GM19455 (cell line): ENCODE data around the gene FAM221A.
"Not testable (repeated sequence)": the region's sequence is repeated elsewhere in the genome, so short reads cannot be mapped to it uniquely, and the experiment has no call there.

Experiments
- ATAC-seq: cut with Tn5 transposase; IDR thresholded peaks from one replicate; pipeline ENCODE4 v1.9.1; 2021; ENCODE audit not compliant: unreplicated experiment

The FAM221A gene, protein sequence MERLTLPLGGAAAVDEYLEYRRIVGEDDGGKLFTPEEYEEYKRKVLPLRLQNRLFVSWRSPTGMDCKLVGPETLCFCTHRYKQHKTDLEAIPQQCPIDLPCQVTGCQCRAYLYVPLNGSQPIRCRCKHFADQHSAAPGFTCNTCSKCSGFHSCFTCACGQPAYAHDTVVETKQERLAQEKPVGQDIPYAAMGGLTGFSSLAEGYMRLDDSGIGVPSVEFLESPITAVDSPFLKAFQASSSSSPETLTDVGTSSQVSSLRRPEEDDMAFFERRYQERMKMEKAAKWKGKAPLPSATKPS

DNA sequence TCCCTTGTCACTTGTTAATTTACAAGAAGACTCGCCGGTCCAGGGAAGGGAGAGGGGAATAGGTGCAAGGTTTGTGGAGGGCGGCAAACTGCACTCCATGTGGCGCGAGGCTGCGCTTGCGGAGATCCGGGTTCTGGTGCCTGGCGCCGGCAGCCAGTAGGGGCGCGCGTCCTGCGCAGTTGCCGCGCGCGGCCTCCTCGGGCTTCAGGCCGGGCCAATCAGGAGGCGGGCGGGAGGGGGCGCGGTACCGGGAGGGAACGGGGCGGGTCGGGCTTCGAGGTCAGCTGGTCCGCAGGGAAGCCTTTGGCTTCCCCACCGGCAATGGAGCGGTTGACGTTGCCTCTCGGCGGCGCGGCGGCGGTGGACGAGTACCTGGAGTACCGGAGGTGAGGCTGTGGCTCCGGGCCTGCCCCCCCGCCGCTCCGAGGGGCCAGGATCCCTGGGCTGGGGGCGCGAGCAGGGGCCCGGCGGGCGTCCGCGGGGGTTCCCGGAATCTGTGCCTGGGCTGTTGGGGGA is at the start of gene FAM221A:
Gene FAM221A (plus strand): TSS at position 302 of the 516 bp plus-strand sequence. CDS start 20 bp downstream, at position 322.
- ATAC-seq = peak; percentile 98

DNA sequence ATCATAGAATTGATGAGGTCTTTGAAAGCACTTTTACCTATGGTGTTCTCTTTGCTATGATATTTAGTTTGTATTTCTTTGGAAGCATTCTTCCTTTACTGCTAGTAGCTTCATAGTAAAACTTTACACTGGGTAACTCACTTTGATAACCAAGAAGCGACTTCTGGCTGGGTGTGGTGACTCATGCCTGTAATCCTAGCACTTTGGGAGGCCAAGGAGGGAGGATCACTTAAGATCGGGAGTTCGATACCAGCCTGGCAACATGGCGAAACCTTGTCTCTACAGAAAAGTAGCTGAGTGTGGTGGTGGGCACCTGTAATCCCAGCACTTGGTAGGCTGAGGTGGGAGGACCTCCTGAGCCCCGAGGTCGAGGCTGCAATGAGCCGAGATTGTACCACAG is 46.6 kb upstream of the FAM221A start:
- ATAC-seq = no peak

DNA sequence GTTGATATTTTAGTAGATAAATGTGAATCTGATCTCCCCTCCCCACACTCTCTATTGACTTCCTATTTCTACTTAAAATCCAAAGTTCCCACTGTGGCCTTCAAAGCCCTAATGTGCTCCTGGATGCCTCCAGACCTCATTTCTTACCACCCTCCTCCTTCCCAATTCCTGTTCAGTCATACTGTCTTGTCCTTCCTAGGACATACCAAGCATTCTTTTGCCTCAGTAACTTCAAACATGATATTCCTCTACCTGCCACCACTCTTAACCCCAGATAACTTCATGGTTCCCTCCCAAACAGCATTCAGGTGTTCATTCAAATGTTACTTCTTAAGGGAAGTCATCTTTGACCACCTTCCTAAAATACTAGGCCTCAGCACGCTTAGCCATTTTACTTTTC is 34.2 kb upstream of the FAM221A start:
- ATAC-seq = no peak

DNA sequence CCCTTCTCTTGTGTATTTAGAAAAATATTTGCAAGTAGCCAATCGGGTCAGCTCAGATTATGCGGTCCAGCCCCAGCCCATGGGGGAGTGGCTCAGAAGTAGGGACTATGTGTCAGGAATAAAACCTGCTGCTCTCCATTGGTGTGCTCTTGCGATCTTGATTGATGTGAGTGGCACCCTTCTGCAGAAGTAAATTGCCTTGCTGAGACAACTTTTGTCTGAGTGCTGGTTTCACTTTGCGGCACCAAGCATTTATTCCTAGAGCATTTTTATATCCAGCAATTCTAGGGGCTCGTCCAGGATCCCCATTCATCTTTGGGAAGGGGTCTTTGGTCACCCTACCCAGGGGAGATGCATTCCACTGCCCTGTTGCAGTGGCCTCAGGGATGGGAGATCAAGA is 26.1 kb upstream of the FAM221A start:
- no peak for ATAC-seq

DNA sequence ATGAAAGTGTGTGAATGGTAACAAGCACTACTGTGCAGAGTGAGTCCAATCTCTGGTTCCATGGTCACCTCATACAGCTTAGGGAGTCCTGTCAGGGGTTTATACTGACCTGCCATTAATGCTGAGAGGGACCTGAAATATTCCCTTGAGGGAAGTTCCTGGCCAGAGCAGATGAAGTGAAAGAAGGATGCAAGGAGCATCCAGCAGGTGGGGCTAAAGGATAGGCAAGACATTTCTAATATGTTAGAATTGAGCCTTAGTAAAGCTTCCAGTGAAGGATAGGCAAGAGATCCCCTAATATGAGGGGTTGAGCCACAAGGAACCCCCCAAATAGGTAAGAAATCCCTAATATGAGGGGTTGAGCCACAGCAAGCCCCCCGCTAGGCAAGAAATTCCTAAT is 25.5 kb upstream of the FAM221A start:
- no peak for ATAC-seq

DNA sequence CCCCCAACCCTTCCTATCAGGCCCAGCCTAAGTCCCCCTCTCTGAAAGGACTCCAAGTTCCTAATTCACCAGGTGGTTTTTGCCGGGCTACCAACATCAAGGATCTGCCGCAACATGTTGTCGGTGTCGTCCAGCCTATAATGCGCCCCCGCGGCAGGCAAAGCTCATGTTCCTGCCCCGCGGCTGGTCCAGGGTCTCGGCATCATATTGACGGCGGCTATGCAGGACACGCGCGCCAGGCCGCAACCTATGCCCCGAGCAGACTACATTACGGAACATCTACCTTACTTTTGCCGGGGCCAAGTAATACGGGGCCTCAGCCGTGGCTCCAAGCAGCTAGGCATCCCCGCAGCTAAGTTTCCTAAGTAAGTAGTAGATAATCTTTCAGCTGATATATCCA is 24.6 kb upstream of the FAM221A start:
- ATAC-seq = no peak

DNA sequence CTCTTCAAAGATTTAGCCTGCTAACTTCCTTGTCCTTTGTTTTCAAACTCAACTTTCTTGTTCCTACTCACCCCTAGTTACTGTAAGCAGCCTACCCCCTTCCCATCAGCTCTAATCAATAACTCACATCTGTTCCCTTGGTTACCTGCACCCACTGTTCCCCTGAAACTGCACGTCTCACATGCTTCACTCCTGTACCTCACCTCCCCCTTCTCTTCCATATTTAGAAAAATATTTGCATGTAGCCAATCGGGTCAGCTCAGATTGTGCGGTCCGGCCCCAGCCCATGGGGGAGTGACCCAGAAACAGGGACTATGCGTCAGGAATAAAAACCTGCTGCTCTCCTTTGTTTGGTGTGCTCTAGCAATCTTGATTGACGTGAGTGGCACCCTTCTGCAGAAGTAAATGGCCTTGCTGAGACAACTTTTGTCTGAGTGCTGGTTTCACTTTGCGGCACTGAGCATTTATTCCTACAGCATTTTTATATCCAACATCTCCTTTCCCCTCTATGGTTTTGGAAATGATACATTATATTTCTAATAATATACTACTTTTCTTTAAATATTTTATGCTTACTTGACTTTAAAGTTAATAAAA is 21.1 kb upstream of the FAM221A start:
- no peak for ATAC-seq

DNA sequence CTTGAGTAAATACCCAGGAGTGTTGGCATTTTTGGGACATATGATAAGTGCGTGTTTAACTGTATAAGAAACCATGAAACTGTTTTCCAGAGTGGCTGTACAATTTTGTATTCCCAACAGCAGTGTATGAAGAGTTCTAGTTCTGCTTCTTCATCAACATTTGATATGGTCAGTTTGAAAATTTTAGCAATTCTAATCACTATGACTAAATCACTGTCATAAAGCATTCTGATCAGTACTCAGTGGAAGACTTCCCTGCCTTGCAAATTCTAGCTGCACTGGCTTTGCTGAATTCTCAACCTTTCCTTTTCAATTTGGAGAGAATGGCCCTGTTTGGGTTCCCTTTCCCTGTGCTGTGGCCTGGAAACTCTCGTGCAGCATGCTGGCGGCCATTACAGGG is 18.6 kb upstream of the FAM221A start:
- ATAC-seq = no peak

DNA sequence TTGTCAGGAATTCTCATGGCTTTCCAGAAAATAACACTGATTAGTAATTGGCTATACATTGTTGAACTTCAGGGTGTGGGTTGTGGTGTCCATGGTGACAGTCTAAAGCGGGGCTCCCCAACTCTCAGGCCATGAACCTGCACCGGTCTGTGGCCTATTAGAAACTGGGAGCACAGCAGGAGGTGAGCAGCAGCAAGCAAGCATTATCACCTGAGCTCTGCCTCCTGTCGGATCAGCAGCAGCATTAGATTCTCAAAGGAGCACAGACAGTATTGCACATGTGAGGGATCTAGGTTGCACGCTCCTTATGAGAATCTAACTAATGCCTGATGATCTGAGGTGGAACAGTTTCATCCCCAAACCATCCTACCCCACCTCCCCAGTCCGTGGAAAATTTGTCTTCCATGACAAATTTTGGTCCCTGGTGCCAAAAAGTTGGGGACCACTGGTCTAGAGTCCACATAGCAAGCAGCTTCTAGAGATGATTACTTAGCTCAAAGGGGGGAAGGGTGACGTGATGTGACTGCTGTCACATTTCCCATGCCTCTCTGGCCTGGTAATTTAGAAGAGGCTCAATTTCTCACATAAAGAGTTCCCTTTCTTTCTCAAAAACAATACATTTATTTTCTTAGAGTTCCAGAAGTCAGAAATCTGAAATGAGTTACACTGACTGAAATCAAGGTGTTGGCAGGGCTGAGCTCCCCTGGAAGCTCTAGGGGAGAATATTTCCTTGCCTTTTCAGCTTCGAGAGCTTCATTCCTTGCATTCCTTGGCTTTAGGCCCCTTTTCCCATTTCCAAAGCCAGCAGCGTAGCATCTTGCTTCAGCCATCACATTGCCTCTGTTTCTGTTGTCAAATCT is 17.6 kb upstream of the FAM221A start:
- ATAC-seq = no peak

DNA sequence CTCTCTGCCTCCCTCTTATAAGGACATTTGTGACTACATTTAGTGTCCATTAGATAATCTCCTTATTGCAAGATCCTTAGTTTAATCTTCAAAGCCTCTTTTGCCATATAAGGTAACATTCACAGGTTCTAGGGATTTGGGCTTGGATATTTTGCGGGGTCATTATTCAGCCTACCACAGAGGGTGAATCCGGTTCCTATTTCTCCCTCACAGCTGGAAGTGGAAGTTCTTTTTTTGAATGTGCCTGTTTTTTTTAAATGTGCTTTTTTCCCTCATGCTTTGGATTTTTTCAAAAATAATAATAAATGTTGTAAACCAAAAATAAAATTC is 17.1 kb upstream of the FAM221A start:
- ATAC-seq = no peak

DNA sequence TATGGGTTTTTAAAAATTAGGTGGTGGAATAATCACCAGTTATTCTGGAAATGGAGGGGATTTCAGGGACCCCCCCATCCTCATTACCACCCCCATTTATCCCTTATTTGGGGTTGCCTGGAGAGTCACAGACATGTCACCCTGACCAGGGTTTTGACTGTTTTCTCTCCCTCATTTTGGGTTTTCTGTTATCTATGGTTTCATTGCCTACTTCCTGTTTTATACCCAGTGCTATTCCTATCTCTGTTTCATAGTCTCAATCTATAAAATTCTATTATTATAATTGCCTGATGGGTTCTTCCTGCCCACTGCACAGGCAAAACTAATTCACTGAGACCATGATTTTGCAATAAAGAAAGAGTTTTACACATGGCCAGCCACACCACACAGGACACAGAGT is 15.9 kb upstream of the FAM221A start:
- no peak for ATAC-seq

DNA sequence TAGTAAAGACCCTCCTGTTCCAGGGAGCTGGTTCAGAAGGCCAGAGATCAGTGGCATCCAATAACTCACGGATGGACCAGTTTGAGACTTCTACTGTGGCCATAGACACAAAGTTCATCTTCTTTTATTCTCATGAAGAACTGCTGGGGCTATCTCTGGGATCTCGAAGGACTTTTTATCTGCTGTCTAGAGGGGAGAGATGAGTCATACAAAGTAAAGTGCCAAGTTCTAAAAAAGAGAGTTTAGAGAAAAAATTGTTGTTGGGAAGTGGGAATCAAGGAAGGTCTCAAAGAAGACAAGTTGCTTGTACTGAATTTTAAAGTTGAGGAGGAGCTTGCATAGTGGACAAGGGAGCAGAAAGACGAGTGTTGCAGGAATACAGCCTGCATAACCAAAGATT is 8.0 kb upstream of the FAM221A start:
- ATAC-seq = no peak

DNA sequence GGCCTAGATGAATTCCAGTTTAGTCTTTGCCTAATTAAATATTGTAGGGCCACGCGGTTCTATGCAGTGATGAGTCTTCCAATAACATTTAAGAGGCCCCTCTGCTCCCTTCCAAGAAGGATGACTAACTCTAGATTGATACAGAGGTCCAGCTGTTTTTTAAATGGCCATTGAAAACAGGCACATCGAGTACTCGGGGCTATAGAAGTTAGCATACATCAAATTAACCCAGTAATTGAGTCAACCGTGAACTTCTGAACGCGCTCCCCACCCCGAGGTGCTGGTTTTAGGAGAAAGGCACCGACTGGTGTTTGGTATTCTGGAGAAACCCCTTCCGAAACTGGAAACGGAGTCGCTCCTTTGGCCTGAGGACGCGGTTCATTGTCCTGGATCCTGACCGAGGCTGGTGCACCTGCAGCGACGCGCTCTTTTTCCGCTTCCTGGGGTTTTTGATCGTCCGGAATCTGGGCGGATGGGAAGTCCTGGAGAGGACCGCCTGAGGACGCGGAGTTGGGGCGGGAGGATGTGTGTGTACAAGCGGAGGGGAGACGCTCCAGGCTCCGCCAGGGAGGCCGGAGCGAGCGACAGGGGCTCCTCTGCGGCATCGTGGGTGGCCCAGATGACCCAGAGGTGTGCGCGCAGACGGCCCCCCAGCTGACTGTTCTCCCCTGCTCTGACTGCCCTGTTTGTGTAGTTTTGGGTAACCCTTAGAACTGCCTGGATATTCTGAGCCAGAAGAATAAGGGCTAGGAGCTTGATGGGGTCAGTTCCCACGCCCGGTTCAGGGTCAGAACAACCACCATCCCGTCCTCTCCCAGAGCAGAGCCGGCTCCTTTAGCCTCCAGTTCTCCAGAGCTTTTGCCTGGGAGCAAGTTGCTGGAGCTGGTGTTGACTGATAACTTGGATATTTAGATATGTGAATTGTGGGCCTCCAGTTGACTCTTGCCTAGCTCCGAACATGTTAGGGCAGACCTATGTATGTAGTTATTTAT is 711 bp downstream of the FAM221A start:
- peak; percentile 44 for ATAC-seq

DNA sequence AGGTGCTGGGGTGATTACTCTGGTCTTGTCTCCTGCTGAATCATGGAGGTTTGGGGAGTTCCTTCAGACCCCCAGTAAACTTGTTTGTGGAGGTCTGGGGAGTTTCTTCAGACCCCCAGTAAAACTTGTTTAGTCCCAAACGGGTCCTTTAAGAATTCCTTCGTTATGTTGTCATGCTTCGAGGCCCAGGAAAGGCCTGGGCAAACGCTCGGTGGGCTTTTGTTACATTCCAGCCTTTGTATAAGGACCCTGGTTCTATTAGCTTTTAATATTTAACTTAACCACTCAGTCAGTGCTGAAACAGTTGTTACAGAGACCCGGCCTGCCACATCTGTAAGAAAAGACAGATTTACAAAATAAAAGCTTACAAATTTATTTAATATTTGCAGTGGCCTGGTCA is 4.0 kb downstream of the FAM221A start:
- not testable (repeated sequence) for ATAC-seq

DNA sequence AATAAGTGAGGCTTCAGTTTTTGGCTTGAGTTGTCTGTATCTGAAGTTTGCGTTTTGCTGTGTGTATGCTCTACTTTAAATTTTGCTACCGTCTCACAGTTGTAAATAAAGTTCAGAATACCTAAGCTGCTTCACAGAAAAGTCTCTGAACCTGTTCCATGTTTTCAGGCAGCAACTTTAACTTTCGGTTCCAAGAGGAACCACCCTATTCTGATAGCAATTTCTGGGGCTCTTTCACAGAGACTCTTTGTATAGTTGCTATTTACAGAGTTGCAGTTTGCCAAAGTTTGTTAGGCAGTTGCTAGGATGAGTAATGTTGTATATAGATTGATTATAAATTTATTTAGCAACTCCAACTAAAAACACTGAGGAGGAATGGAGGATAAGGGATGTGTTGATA is 5.7 kb downstream of the FAM221A start:
- ATAC-seq = no peak

DNA sequence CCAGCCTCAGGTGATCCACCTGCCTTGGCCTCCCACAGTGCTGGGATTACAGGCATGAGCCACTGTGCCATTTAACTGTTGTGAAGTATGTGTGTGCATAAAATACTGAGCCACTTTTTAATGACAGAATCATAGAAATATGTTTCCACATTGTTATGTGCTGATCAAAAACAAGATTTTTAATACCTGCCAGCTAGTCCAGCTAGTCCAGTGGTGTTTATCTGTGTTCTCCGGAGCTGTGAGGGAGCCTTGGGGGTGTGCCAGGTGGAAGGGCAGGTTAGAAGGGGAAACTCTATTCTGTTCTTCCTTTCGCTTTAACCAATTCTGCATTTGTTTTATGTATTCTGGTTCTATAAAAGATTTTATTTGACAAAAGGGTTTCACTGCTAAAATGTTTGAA is 7.0 kb downstream of the FAM221A start:
- ATAC-seq = no peak

DNA sequence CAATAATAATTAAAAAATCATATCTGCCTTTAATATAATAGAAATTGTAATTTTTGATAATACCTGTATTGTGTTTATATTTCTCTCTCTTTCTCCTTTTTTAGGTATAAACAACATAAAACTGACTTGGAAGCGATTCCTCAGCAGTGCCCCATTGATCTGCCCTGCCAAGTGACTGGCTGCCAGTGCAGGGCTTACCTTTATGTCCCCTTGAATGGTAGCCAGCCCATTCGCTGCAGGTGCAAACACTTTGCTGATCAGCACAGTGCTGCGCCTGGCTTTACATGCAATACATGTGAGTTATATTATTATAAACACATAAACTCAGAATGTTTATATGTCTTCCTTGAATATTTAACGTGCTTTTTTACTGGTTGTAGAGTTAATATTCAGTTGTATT is 9.2 kb downstream of the FAM221A start:
- ATAC-seq = no peak

DNA sequence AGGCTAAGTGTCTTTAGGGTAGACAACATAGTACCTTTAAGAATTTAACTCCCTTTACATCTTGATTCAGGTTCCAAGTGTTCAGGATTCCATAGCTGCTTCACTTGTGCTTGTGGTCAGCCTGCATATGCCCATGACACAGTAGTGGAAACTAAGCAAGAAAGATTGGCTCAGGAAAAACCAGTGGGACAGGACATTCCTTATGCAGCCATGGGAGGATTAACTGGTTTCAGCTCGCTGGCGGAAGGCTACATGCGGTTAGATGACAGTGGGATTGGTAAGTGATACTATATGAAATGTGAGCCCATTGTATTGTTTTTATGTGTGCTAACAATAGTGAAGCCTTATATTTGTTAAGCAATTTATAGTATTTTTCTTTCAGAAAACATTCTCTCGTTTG is 11.3 kb downstream of the FAM221A start:
- no peak for ATAC-seq

DNA sequence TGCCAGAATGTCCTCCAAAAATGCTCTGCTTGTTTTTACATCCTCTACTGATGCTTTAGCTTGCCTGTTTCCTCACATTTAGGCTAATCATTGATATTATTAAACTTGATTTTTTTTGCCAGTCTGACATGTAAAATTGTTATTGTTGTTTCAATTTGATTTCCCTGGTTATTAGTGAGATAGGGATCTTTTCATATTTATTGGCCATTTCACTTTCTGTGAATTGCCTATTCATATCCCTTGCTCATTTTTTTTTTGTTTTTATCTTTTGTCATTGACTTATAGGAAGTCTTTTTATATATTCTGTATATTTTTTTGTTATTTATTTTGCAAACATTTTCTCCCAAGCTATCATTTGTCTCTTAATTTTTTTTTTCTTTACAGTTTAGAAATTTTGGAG is 13.2 kb downstream of the FAM221A start:
- no peak for ATAC-seq

DNA sequence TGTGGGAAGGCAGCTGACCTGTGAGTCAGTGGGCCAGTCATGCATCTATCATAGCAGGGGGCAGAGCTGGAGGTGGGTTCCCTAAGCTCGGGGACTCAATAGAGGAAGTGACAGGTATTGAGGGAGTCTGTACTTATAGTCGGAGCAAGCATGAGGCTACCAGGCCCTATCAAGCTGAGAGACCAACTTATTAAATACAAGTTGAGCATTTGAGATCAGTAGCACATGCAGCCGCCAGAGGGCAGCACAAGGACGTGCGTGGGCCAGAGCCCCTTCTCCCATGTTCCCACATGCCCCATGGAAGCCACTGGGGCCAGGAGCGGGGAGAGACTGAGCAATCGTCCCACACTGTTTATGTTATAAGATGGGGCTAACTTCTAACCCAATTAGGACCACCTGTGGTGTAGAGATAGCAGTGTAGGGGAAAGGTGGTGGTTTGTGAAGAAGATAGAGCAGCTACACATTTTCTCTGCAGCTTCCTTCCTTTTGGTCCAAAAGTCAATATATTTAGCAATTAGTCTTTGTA is 17.0 kb downstream of the FAM221A start:
- no peak for ATAC-seq

DNA sequence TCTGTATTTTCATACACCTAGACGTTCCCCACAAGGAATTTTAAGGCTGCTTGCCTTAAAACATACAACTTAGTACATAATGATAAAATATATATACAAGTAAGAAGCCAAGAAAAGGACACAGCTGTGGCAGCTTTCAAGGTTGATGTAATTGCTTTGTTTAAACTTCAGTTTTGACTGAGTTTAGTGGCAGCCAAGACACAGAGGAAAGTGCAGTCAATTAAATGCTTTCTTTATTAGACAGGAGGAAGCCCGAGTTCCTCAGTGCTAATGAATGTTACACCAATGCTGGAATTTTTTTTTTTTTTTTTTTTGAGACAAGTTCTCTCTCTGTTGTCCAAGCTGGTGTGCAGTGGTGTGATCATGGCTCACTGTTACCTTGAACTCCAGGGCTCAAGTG is 18.8 kb downstream of the FAM221A start:
- no peak for ATAC-seq
